Activated B cell treated with CpG ODN at 0.5 μM for 24 hours (primary cell): ENCODE data around the gene SLCO3A1. TPM values are rescaled to one million over a fixed set of nuclear protein-coding genes. Genes with fewer than 3 reads are reported as not detected.

Source experiments
- ATAC-seq: fragments of 200-7000 bp; cut with Tn5 transposase; one replicate; pipeline ENCODE4 v1.10.0; 2021; ENCODE audit warnings: low read depth, mild to moderate bottlenecking, moderate library complexity
- CTCF ChIA-PET: fragments of 350-600 bp; sonication (Branson Sonifier 250); formaldehyde crosslinking; loops from one replicate; lab custom pipeline; 2021; ENCODE audit warnings: antibody characterized with exemption; lab: Charles Lee
- POLR2A ChIA-PET: fragments of 350-600 bp; sonication (Branson Sonifier 250); formaldehyde crosslinking; loops from one replicate; lab custom pipeline; 2021; ENCODE audit warnings: antibody characterized with exemption; lab: Charles Lee
- DNase-seq: peaks from one replicate; pipeline ENCODE4 v3.0.0; 2022
- H3K27ac Mint-ChIP-seq: one replicate; pipeline ENCODE4 v1.8.0; 2020; ENCODE audit warnings: mixed read lengths
- H3K27me3 Mint-ChIP-seq: one replicate; pipeline ENCODE4 v1.8.0; 2021; ENCODE audit warnings: mixed read lengths
- H3K36me3 Mint-ChIP-seq: one replicate; pipeline ENCODE4 v1.8.0; 2021; ENCODE audit warnings: low read depth, mixed read lengths
- H3K4me1 Mint-ChIP-seq: one replicate; pipeline ENCODE4 v1.8.0; 2021; ENCODE audit warnings: mixed read lengths
- H3K4me3 Mint-ChIP-seq: one replicate; pipeline ENCODE4 v1.8.0; 2020; ENCODE audit warnings: mild to moderate bottlenecking, mixed read lengths
- H3K9me3 Mint-ChIP-seq: one replicate; pipeline ENCODE4 v1.8.0; 2020; ENCODE audit warnings: mixed read lengths
- CTCF ChIP-seq: fragments of 200-600 bp; IDR thresholded peaks from one replicate; pipeline ENCODE4 v1.8.0; 2022; ENCODE audit warnings: antibody characterized with exemption, mild to moderate bottlenecking
- intact Hi-C: fragments of 100-400 bp; cut with micrococcal nuclease; formaldehyde crosslinking; loops from one replicate; pipeline ENCODE4 v1.15.1; 2024
- total RNA-seq: library from RNA; stranded (reverse); gene quantifications from 2 replicates; pipeline ENCODE4 v1.2.3, GENCODE V29; 2022

SLCO3A1 gene
- total RNA-seq, 1 donor from 2014 or later: 0.82 TPM

GRCh38 chr15:92121047-92121446 is 267.5 kb downstream of the SLCO3A1 start:
- ATAC-seq: no peak
- Mint-ChIP-seq H3K4me1 (no peaks in the 10 kb centered on the region), H3K27ac (no peak overlapping the region), H3K36me3 (no peaks in the 10 kb centered on the region), H3K4me3 (no peak overlapping the region), H3K27me3 (peaks cover 2% of the 10 kb centered on the region), H3K9me3 (peaks cover 2% of the 10 kb centered on the region)
- DNase-seq: no peak
- ChIA-PET CTCF (no interaction called here), POLR2A (no interaction called here)
- intact Hi-C loops: no loop called here
- no peak for TF ChIP-seq CTCF

GRCh38 chr15:92122259-92122658 is 268.8 kb downstream of the SLCO3A1 start:
- CTCF ChIA-PET: no interaction called here

GRCh38 chr15:92123962-92124656 is 270.6 kb downstream of the SLCO3A1 start:
- Mint-ChIP-seq H3K4me3 (no peak overlapping the region), H3K27me3 (peaks cover 2% of the 10 kb centered on the region), H3K9me3 (peaks cover 2% of the 10 kb centered on the region), H3K4me1 (no peaks in the 10 kb centered on the region), H3K27ac (no peak overlapping the region), H3K36me3 (no peaks in the 10 kb centered on the region)
- TF ChIP-seq CTCF: no peak
- ChIA-PET CTCF (no interaction called here), POLR2A (no interaction called here)
- intact Hi-C loops: no loop called here
- ATAC-seq (no peak), DNase-seq (no peak)

More at GRCh38 chr15:92122259-92122658, 268.8 kb downstream of the SLCO3A1 start:
- no peak for TF ChIP-seq CTCF
- H3K9me3 Mint-ChIP-seq: peaks cover 2% of the 10 kb centered on the region
- H3K4me1 Mint-ChIP-seq: no peaks in the 10 kb centered on the region
- DNase-seq: no peak
- intact Hi-C loops: no loop called here
- H3K27ac Mint-ChIP-seq: no peak overlapping the region
- POLR2A ChIA-PET: no interaction called here
- no peak for ATAC-seq
- H3K27me3 Mint-ChIP-seq: peaks cover 2% of the 10 kb centered on the region
- H3K4me3 Mint-ChIP-seq: no peak overlapping the region
- H3K36me3 Mint-ChIP-seq: no peaks in the 10 kb centered on the region

GRCh38 chr15:92124657-92125010 is 271.1 kb downstream of the SLCO3A1 start:
- Mint-ChIP-seq H3K4me3 (no peak overlapping the region), H3K27me3 (peaks cover 2% of the 10 kb centered on the region), H3K27ac (no peak overlapping the region), H3K36me3 (no peaks in the 10 kb centered on the region), H3K9me3 (peaks cover 2% of the 10 kb centered on the region), H3K4me1 (no peaks in the 10 kb centered on the region)
- ChIA-PET POLR2A (no interaction called here), CTCF (no interaction called here)
- DNase-seq (no peak), ATAC-seq (no peak)
- intact Hi-C loops: no loop called here
- TF ChIP-seq CTCF: no peak

- no peak overlapping the region for H3K4me3 Mint-ChIP-seq
- no peaks in the 10 kb centered on the region for H3K4me1 Mint-ChIP-seq
- no peak overlapping the region for H3K27ac Mint-ChIP-seq
- intact Hi-C loops: no loop called here
- ATAC-seq: no peak
- H3K36me3 Mint-ChIP-seq: no peaks in the 10 kb centered on the region
- no peak for TF ChIP-seq CTCF
- ChIA-PET CTCF (no interaction called here), POLR2A (no interaction called here)
- no peaks in the 10 kb centered on the region for H3K9me3 Mint-ChIP-seq
- DNase-seq: no peak
- H3K27me3 Mint-ChIP-seq: no peaks in the 10 kb centered on the region
Measured at GRCh38 chr15:92128788-92129187, 275.3 kb downstream of the SLCO3A1 start.
